Measurements from ENCODE around the gene NFIB.

- no peak for TF ChIP-seq CTCF (conservative IDR thresholded peaks at IDR 0.05 in 1 of 2, IDR thresholded peaks at IDR 0.05 in 1 of 2; ENCODE audit: extremely low read depth in 1 of 2, insufficient read depth in 1 of 2, low read depth in 1 of 2, low read length in 2 of 2)
- no peak for TF ChIP-seq EZH2 (IDR thresholded peaks at IDR 0.05; ENCODE audit: borderline replicate concordance, low read length)
These were observed 28.8 kb upstream of the NFIB start for GRCh38 chr9:14342736-14343135.

Measured in mammary epithelial cell (primary cell).